ENCODE data around the gene PPIC. TPM values are rescaled to one million over a fixed set of nuclear protein-coding genes. Genes with fewer than 3 reads are reported as not detected.

PPIC gene
- total RNA-seq, 4 donors from 2014 or later: 8.9 to 25.3 (median 10.9) TPM

- WGBS: 83% methylated on average over 1 of the region's 1 CpG
- Histone ChIP-seq H3K36me3 (no peaks in the 10 kb centered on the region), H3K4me1 (no peaks in the 10 kb centered on the region), H3K27ac (no peak overlapping the region), H3K27me3 (peaks cover 21% of the 10 kb centered on the region), H3K9me3 (no peaks in the 10 kb centered on the region), H3K4me3 (no peak overlapping the region)
- no peak for TF ChIP-seq POLR2AphosphoS5 (IDR thresholded peaks at IDR 0.05)
- no peak for TF ChIP-seq EP300 (IDR thresholded peaks at IDR 0.05)
- TF ChIP-seq POLR2A (IDR thresholded peaks at IDR 0.05): no peak
- no peak for TF ChIP-seq CTCF (IDR thresholded peaks at IDR 0.05)
- DNase-seq (ENCODE audit: low spot score in 2 of 2): no peak
Observed at GRCh38 chr5:123080215-123080614, 43.7 kb upstream of the PPIC start.

DNA sequence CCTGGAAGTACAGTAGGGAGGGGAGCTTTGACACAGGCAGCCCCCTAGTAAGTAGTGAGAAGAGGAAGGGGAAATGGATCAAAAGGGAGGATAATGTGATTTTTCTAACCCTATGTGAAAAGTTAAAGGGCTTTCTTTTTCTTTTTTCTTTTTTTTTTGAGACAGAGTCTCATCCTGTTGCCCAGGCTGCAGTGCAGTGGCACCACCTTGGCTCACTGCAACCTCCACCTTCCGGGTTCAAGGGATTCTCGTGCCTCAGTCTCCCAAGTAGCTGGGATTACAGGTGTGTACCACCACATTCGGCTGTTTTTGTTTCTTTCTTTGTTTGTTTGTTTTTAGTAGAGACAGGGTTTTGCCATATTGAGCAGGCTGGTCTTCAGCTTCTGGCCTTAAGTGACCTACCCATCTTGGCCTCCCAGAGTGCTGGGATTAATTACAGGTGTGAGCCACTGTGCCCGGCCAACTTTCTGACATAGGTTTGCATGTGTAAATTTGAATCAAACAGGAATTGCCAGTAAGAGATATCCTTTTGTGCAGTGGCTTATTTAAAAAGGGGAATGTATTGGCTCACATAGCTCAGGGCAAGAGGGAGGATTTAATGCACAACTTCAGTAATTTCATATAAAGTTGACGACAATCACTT lies 39.1 kb upstream of the PPIC start:
- H3K27me3 ChIP-seq: peaks cover 15% of the 10 kb centered on the region
- TF ChIP-seq EP300 (IDR thresholded peaks at IDR 0.05) (no peak), CTCF (IDR thresholded peaks at IDR 0.05) (no peak), POLR2AphosphoS5 (IDR thresholded peaks at IDR 0.05) (no peak), POLR2A (IDR thresholded peaks at IDR 0.05) (no peak)
- H3K4me3 ChIP-seq: no peak overlapping the region
- no peaks in the 10 kb centered on the region for H3K9me3 ChIP-seq
- H3K27ac ChIP-seq: no peak overlapping the region
- no peak for DNase-seq (ENCODE audit: low spot score in 2 of 2)
- H3K36me3 ChIP-seq: no peaks in the 10 kb centered on the region
- WGBS: 91% methylated on average over 5 of the region's 5 CpGs
- no peaks in the 10 kb centered on the region for H3K4me1 ChIP-seq

- no peak for DNase-seq (ENCODE audit: low spot score in 2 of 2)
- WGBS: 58% methylated on average over 1 of the region's 1 CpG
Observed at GRCh38 chr5:123068368-123068938, 31.9 kb upstream of the PPIC start.

DNA sequence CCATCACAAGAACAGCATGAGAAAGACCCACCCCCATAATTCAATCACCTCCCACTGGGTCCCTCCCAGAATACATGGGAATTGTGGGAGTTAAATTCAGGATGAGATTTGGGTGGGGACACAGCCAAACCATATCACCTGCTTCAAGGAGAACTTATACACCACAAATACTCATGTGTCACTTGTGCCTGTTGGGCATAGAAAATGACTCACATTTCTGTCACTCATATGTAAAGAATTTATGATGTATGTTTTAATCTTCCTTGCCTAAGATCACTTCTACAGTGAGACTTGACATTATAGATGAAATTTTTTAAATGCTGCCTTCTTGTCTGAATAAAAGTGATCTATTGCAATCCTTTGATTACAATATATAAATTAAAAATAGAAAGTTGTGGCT lies 29.5 kb upstream of the PPIC start:
- no peak for DNase-seq (ENCODE audit: low spot score in 2 of 2)
- no peaks in the 10 kb centered on the region for H3K36me3 ChIP-seq
- H3K9me3 ChIP-seq: peaks cover 7% of the 10 kb centered on the region
- no peak overlapping the region for H3K27ac ChIP-seq
- TF ChIP-seq EP300 (IDR thresholded peaks at IDR 0.05): no peak
- no peak for TF ChIP-seq POLR2AphosphoS5 (IDR thresholded peaks at IDR 0.05)
- TF ChIP-seq POLR2A (IDR thresholded peaks at IDR 0.05): no peak
- H3K4me1 ChIP-seq: no peaks in the 10 kb centered on the region
- no peak overlapping the region for H3K4me3 ChIP-seq
- peaks cover 14% of the 10 kb centered on the region for H3K27me3 ChIP-seq

More at GRCh38 chr5:123068368-123068938, 31.9 kb upstream of the PPIC start:
- Histone ChIP-seq H3K4me1 (no peaks in the 10 kb centered on the region), H3K27me3 (peaks cover 17% of the 10 kb centered on the region), H3K36me3 (no peaks in the 10 kb centered on the region), H3K9me3 (no peaks in the 10 kb centered on the region), H3K27ac (no peak overlapping the region), H3K4me3 (no peak overlapping the region)
- TF ChIP-seq POLR2A (IDR thresholded peaks at IDR 0.05): no peak
- no peak for TF ChIP-seq POLR2AphosphoS5 (IDR thresholded peaks at IDR 0.05)
- no peak for TF ChIP-seq CTCF (IDR thresholded peaks at IDR 0.05)
- TF ChIP-seq EP300 (IDR thresholded peaks at IDR 0.05): no peak

DNA sequence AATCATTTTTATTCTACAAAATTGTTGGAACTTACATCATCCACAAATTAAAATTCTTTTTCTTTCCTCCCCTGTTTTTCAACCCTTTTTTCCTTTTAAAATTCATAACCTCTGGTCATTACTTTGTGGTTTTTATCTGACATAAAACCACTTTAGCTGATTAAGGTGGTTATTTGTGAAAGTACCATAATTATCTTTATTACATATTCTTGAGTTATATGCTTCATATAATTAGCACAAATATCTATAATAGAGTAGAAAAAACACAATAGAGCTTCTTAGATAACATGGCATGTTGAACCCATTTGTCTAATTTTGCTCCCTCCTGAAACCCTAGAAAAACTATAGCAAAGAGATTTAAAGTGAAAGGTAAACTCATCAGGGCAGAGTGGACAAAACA lies 22.9 kb upstream of the PPIC start:
- Histone ChIP-seq H3K27me3 (no peaks in the 10 kb centered on the region), H3K4me3 (no peak overlapping the region), H3K4me1 (no peaks in the 10 kb centered on the region), H3K9me3 (peaks cover 8% of the 10 kb centered on the region), H3K27ac (no peak overlapping the region), H3K36me3 (no peaks in the 10 kb centered on the region)
- TF ChIP-seq EP300 (IDR thresholded peaks at IDR 0.05): no peak
- no peak for TF ChIP-seq POLR2AphosphoS5 (IDR thresholded peaks at IDR 0.05)
- no peak for TF ChIP-seq CTCF (IDR thresholded peaks at IDR 0.05)
- TF ChIP-seq POLR2A (IDR thresholded peaks at IDR 0.05): no peak
- DNase-seq (ENCODE audit: low spot score in 2 of 2): no peak
